HCT116 (cell line): ENCODE data around the gene SLAMF7. TPM values are rescaled to one million over a fixed set of nuclear protein-coding genes. Genes with fewer than 3 reads are reported as not detected.
A peak's percentile ranks its signal among the peaks of the same experiment; 100 is the strongest.

Experiments used
- ATAC-seq: fragments of 200-7000 bp; cut with Tn5 transposase; 2 replicates; pipeline ENCODE4 v1.9.1; 2020; ENCODE audit warnings: mild to moderate bottlenecking, moderate library complexity
- BruUV-seq: library from RNA; stranded (reverse); fragments of 400-500 nt; replicated peaks from 2 replicates; lab custom pipeline; 2021; lab: Mats Ljungman, UMichigan
- CTCF ChIA-PET: fragments of 300-600 bp; sonication (Branson Sonifier 250); formaldehyde crosslinking; loops from one replicate; lab custom pipeline; 2021; ENCODE audit warnings: antibody characterized with exemption; lab: Charles Lee
- POLR2A ChIA-PET: fragments of 300-600, 350-600 bp; sonication (Branson Sonifier 250); formaldehyde crosslinking; loops from one replicate; lab custom pipeline; 2021; ENCODE audit warnings: antibody characterized with exemption; lab: Charles Lee
- RAD21 ChIA-PET, 2 experiments: fragments of 300-600 bp; sonication (Branson Sonifier 250); formaldehyde crosslinking; loops; one replicate each; lab custom pipeline; 2023; ENCODE audit warnings: low total read pairs in 2 of 2; ENCODE audit not compliant: uncharacterized antibody in 2 of 2, unreplicated experiment in 2 of 2, low non-redundant PET in 1 of 2; lab: Charles Lee
- DNase-seq: peaks from one replicate; pipeline ENCODE4 v3.0.0-alpha.2; 2010; ENCODE audit warnings: low read depth, low spot score
- H2AFZ ChIP-seq: fragments of 200-600 bp; shearing (Covaris generic), sonication (generic); 2 replicates; pipeline ENCODE4 v1.6.1; 2017; ENCODE audit warnings: low read depth, mixed run types, mixed read lengths, antibody characterized with exemption, low read length; ENCODE audit not compliant: poor library complexity, severe bottlenecking
- H3K27ac ChIP-seq: 2 replicates; pipeline ENCODE4 v1.5.1; 2012; ENCODE audit warnings: low read depth, low read length
- H3K27me3 ChIP-seq: fragments of 200-600 bp; sonication (generic); 2 replicates; pipeline ENCODE4 v1.6.1; 2016; ENCODE audit warnings: mixed run types, low read length, mixed read lengths; ENCODE audit not compliant: insufficient read depth
- H3K36me3 ChIP-seq, 2 experiments: fragments of 200-500 bp in 1 of 2; fragments of 200-600 bp in 1 of 2; sonication (Bioruptor generic) in 1 of 2; sonication (generic) in 1 of 2; 2 replicates each; pipeline versions ENCODE4 v1.5.1 to v1.6.1; 2014 to 2016; ENCODE audit warnings: low read length in 2 of 2, inconsistent platforms in 1 of 2, mixed read lengths in 1 of 2, mixed run types in 1 of 2; ENCODE audit not compliant: insufficient read depth in 2 of 2, control insufficient read depth in 1 of 2
- H3K4me1 ChIP-seq, 2 experiments: fragments of 200-600 bp in 1 of 2; sonication (generic) in 1 of 2; 2 replicates each; pipeline versions ENCODE4 v1.5.1 to v1.6.1; 2012 to 2017; ENCODE audit warnings: low read length in 2 of 2, inconsistent platforms in 1 of 2, mild to moderate bottlenecking in 1 of 2, mixed read lengths in 1 of 2, mixed run types in 1 of 2, moderate library complexity in 1 of 2; ENCODE audit not compliant: insufficient read depth in 2 of 2, control insufficient read depth in 1 of 2
- H3K4me2 ChIP-seq: fragments of 200-600 bp; sonication (generic); 2 replicates; pipeline ENCODE4 v1.6.1; 2017; ENCODE audit warnings: mixed run types, low read length, mixed read lengths
- H3K4me3 ChIP-seq, 2 experiments: fragments of 200-600 bp in 1 of 2; sonication (generic) in 1 of 2; replicated peaks in 1 of 2; 2 replicates each; pipeline ENCODE4 v1.5.1; 2011 to 2016; ENCODE audit warnings: low read length in 2 of 2, control low read depth in 1 of 2, low read depth in 1 of 2, mild to moderate bottlenecking in 1 of 2, mixed read lengths in 1 of 2, mixed run types in 1 of 2
- H3K79me2 ChIP-seq: fragments of 200-600 bp; sonication (generic); 2 replicates; pipeline ENCODE4 v1.6.1; 2017; ENCODE audit warnings: mild to moderate bottlenecking, mixed run types, low read length, moderate library complexity, mixed read lengths; ENCODE audit not compliant: insufficient read depth
- H3K9ac ChIP-seq: fragments of 200-600 bp; sonication (generic); 2 replicates; pipeline ENCODE4 v1.6.1; 2016; ENCODE audit warnings: low read length, mixed read lengths
- H3K9me2 ChIP-seq: fragments of 200-600 bp; sonication (generic), shearing (Covaris generic); 2 replicates; pipeline ENCODE4 v1.6.1; 2017; ENCODE audit warnings: mixed run types, mild to moderate bottlenecking, moderate library complexity; ENCODE audit not compliant: insufficient read depth
- H3K9me3 ChIP-seq, 2 experiments: fragments of 200-500 bp in 1 of 2; fragments of 200-600 bp in 1 of 2; sonication (Bioruptor generic) in 1 of 2; sonication (generic) in 1 of 2; 2 replicates each; pipeline ENCODE4 v1.6.1; 2014 to 2017; ENCODE audit warnings: low read length in 2 of 2, mixed read lengths in 2 of 2, inconsistent platforms in 1 of 2, low read depth in 1 of 2, mild to moderate bottlenecking in 1 of 2, mixed run types in 1 of 2, moderate library complexity in 1 of 2; ENCODE audit not compliant: control insufficient read depth in 1 of 2, insufficient read depth in 1 of 2
- H4K20me1 ChIP-seq: fragments of 200-600 bp; sonication (generic), shearing (Covaris generic); 2 replicates; pipeline ENCODE4 v1.6.1; 2017; ENCODE audit warnings: mixed run types, mild to moderate bottlenecking, moderate library complexity; ENCODE audit not compliant: insufficient read depth
- CTCF ChIP-seq, 3 experiments: fragments of 200-600 bp in 1 of 3; sonication (generic) in 1 of 3; IDR thresholded peaks in 2 of 3; conservative IDR thresholded peaks in 1 of 3; 2 replicates each; pipeline ENCODE4 v1.5.1; 2012 to 2017; ENCODE audit warnings: low read depth in 2 of 3, low read length in 2 of 3, antibody characterized with exemption in 1 of 3, borderline replicate concordance in 1 of 3, control low read depth in 1 of 3, mild to moderate bottlenecking in 1 of 3, mixed read lengths in 1 of 3, mixed run types in 1 of 3, moderate library complexity in 1 of 3; ENCODE audit not compliant: insufficient read depth in 1 of 3
- ZBTB33 ChIP-seq: IDR thresholded peaks from 2 replicates; pipeline ENCODE4 v1.6.1; 2011; ENCODE audit warnings: mild to moderate bottlenecking, low read length, moderate library complexity; ENCODE audit not compliant: insufficient replicate concordance; ENCODE audit errors: extremely low read depth
- intact Hi-C: fragments of 100-400 bp; cut with micrococcal nuclease; formaldehyde crosslinking; loops from 2 replicates; pipeline ENCODE4 v1.10.0; 2022
- total RNA-seq: library from RNA; stranded (reverse); gene quantifications from one replicate; pipeline ENCODE4 v1.2.1, GENCODE V29; 2021; ENCODE audit not compliant: unreplicated experiment

Gene SLAMF7
- total RNA-seq, 1 experiment from 2014 or later, result 0.34 TPM

DNA sequence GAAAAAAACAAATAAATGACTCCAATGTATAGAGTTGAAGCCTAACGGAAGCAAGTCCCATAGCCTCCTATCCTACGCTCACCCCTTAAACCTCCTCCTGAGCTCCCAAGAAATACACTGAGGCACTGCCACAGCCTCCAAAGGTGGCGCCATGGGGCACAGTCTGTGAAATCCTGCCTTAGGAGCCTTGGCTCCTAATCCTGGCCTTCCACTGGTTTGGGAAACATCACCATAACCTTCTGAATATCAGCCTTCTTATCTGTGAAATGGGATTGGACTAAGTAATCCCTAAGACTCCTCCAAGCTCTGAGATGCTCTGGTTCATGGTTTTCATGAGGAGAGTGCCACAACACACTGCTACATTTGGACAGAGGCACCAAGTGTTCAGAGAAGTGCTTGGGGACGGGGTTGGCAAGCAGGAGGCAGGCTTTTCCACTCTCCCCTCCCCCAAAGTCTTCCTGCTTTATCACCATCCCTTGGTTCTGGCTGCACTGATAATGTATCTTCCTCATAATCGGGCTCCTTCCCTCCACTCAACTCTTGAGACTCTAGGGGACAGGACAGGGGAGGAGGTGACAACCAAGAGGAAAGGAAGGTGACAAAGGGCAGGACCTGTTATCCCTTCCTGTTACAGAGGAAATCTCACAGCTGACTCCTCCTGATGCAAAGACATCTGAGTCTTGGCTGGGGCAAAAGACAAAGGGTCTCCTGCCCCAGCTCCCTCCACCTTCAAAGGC is 2.7 kb downstream of the SLAMF7 start:
- Histone ChIP-seq H3K36me3 (no peaks in the 10 kb centered on the region), H3K4me1 (peaks cover 0 to 5% of the 10 kb centered on the region in 2 experiments; a peak in 1 of 4 replicates), H3K9me3 (no peaks in the 10 kb centered on the region), H3K9ac (no peak overlapping the region), H3K27me3 (no peaks in the 10 kb centered on the region), H3K4me2 (no peak overlapping the region), H3K4me3 (no peak overlapping the region), H2AFZ (no peak overlapping the region), H4K20me1 (no peaks in the 10 kb centered on the region), H3K79me2 (no peaks in the 10 kb centered on the region), H3K9me2 (no peaks in the 10 kb centered on the region), H3K27ac (no peak overlapping the region)
- TF ChIP-seq ZBTB33 (no peak), CTCF (IDR thresholded peaks at IDR 0.05 in 2 of 3, conservative IDR thresholded peaks at IDR 0.05 in 1 of 3; ENCODE audit: borderline replicate concordance in 1 of 3, insufficient read depth in 1 of 3, low read depth in 2 of 3, low read length in 2 of 3) (peak in 1 of 3 experiments; percentile 24; a peak in 1 of 6 replicates)
- RAD21 ChIA-PET, result no interaction called here
- BruUV-seq, result no TSS peak
- CTCF ChIA-PET, result interaction anchor here (1.1 to 2.0 kb wide), 2 partner anchors 26 to 35 kb away, joined by 3 to 7 read pairs; no protein-coding TSS in a partner anchor
- ATAC-seq, result no peak
- POLR2A ChIA-PET, result no interaction called here
- no peak for DNase-seq
- intact Hi-C loops, result no loop called here
